ENCODE data around the gene DIAPH2. TPM values are rescaled to one million over a fixed set of nuclear protein-coding genes. Genes with fewer than 3 reads are reported as not detected.

The DIAPH2 gene
- total and polyA plus RNA-seq, 4 donors = 7.2 to 57.6 (median 15.5) TPM

DNA sequence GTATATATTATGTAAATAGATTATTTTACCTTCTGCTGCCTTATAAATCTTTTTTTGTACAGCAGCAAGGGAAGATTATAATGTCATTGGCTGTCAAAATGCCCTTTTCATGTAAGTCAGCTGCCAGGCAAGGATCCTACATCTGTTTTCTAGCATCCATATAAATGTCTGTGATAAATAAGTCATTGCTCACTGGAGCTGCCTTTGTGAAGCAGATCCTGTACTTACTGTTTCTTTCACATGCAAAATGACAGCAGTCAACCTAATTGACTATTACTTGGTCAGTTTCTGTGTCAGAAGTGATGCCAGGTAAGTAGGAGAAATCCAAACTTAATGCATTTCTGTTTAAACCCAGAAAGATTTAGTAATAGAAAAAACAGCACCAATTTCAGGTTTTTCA lies 819.8 kb downstream of the DIAPH2 start:
- H3K9me3 ChIP-seq (ENCODE audit: control insufficient read depth in 4 of 4, insufficient read depth in 3 of 4, low read length in 3 of 4) = peaks cover 0 to 2% (median 0%) of the 10 kb centered on the region in 4 donors
- ATAC-seq (ENCODE audit: insufficient read depth, low FRiP score) (no peak), DNase-seq (no peak)
- H3K9ac ChIP-seq (ENCODE audit: insufficient read depth in 1 of 2, low read length in 2 of 2) = no peak overlapping the region
- TF ChIP-seq, protein P1, sequence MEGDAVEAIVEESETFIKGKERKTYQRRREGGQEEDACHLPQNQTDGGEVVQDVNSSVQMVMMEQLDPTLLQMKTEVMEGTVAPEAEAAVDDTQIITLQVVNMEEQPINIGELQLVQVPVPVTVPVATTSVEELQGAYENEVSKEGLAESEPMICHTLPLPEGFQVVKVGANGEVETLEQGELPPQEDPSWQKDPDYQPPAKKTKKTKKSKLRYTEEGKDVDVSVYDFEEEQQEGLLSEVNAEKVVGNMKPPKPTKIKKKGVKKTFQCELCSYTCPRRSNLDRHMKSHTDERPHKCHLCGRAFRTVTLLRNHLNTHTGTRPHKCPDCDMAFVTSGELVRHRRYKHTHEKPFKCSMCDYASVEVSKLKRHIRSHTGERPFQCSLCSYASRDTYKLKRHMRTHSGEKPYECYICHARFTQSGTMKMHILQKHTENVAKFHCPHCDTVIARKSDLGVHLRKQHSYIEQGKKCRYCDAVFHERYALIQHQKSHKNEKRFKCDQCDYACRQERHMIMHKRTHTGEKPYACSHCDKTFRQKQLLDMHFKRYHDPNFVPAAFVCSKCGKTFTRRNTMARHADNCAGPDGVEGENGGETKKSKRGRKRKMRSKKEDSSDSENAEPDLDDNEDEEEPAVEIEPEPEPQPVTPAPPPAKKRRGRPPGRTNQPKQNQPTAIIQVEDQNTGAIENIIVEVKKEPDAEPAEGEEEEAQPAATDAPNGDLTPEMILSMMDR (IDR thresholded peaks at IDR 0.05; ENCODE audit: control extremely low read depth, extremely low read depth) = no peak
- no peaks in the 10 kb centered on the region for H3K27me3 ChIP-seq (ENCODE audit: control insufficient read depth in 3 of 3, insufficient read depth in 3 of 3, low read length in 2 of 3)
- H3K36me3 ChIP-seq (ENCODE audit: control insufficient read depth in 4 of 4, insufficient read depth in 4 of 4, low read length in 4 of 4) = no peaks in the 10 kb centered on the region
- no peak overlapping the region for H3K4me3 ChIP-seq
- H3K4me1 ChIP-seq (ENCODE audit: control insufficient read depth in 5 of 5, insufficient read depth in 5 of 5, low read length in 5 of 5) = no peaks in the 10 kb centered on the region
- no peak overlapping the region for H3K27ac ChIP-seq (ENCODE audit: low read depth in 1 of 2, low read length in 1 of 2)

GRCh38 chrX:97517763-97518162 lies 833.1 kb downstream of the DIAPH2 start:
- TF ChIP-seq, protein P1 (IDR thresholded peaks at IDR 0.05; ENCODE audit: control extremely low read depth, extremely low read depth) = no peak
- no peaks in the 10 kb centered on the region for H3K9me3 ChIP-seq (ENCODE audit: control insufficient read depth in 4 of 4, insufficient read depth in 3 of 4, low read length in 3 of 4)
- no peak overlapping the region for H3K9ac ChIP-seq (ENCODE audit: insufficient read depth in 1 of 2, low read length in 2 of 2)
- DNase-seq (no peak), ATAC-seq (ENCODE audit: insufficient read depth, low FRiP score) (no peak)
- WGBS, 2 donors = 90 to 98% methylated on average over 2 of the region's 2 CpGs
- no peak overlapping the region for H3K27ac ChIP-seq (ENCODE audit: low read depth in 1 of 2, low read length in 1 of 2)
- no peaks in the 10 kb centered on the region for H3K4me1 ChIP-seq (ENCODE audit: control insufficient read depth in 5 of 5, insufficient read depth in 5 of 5, low read length in 5 of 5)
- no peak overlapping the region for H3K4me3 ChIP-seq
- H3K27me3 ChIP-seq (ENCODE audit: control insufficient read depth in 3 of 3, insufficient read depth in 3 of 3, low read length in 2 of 3) = no peaks in the 10 kb centered on the region
- no peaks in the 10 kb centered on the region for H3K36me3 ChIP-seq (ENCODE audit: control insufficient read depth in 4 of 4, insufficient read depth in 4 of 4, low read length in 4 of 4)

GRCh38 chrX:97522307-97522706 lies 837.7 kb downstream of the DIAPH2 start:
- TF ChIP-seq, protein P1 (IDR thresholded peaks at IDR 0.05; ENCODE audit: control extremely low read depth, extremely low read depth) = no peak
- H3K9me3 ChIP-seq (ENCODE audit: control insufficient read depth in 4 of 4, insufficient read depth in 3 of 4, low read length in 3 of 4) = no peaks in the 10 kb centered on the region
- no peak overlapping the region for H3K9ac ChIP-seq (ENCODE audit: insufficient read depth in 1 of 2, low read length in 2 of 2)

GRCh38 chrX:97524340-97524739 lies 839.7 kb downstream of the DIAPH2 start:
- ATAC-seq (ENCODE audit: insufficient read depth, low FRiP score) (no peak), DNase-seq (no peak)
- no peak overlapping the region for H3K27ac ChIP-seq (ENCODE audit: low read depth in 1 of 2, low read length in 1 of 2)
- H3K9me3 ChIP-seq (ENCODE audit: control insufficient read depth in 4 of 4, insufficient read depth in 3 of 4, low read length in 3 of 4) = peaks cover 0 to 1% (median 0%) of the 10 kb centered on the region in 4 donors
- no peaks in the 10 kb centered on the region for H3K27me3 ChIP-seq (ENCODE audit: control insufficient read depth in 3 of 3, insufficient read depth in 3 of 3, low read length in 2 of 3)
- H3K36me3 ChIP-seq (ENCODE audit: control insufficient read depth in 4 of 4, insufficient read depth in 4 of 4, low read length in 4 of 4) = no peaks in the 10 kb centered on the region
- WGBS, 2 donors = 90 to 93% methylated on average over 2 of the region's 2 CpGs
- TF ChIP-seq, protein P1 (IDR thresholded peaks at IDR 0.05; ENCODE audit: control extremely low read depth, extremely low read depth) = no peak
- no peaks in the 10 kb centered on the region for H3K4me1 ChIP-seq (ENCODE audit: control insufficient read depth in 5 of 5, insufficient read depth in 5 of 5, low read length in 5 of 5)
- no peak overlapping the region for H3K9ac ChIP-seq (ENCODE audit: insufficient read depth in 1 of 2, low read length in 2 of 2)
- H3K4me3 ChIP-seq = no peak overlapping the region

More at GRCh38 chrX:97522307-97522706, 837.7 kb downstream of the DIAPH2 start:
- Histone ChIP-seq H3K27ac (ENCODE audit: low read depth in 1 of 2, low read length in 1 of 2) (no peak overlapping the region), H3K4me3 (no peak overlapping the region), H3K36me3 (ENCODE audit: control insufficient read depth in 4 of 4, insufficient read depth in 4 of 4, low read length in 4 of 4) (no peaks in the 10 kb centered on the region), H3K27me3 (ENCODE audit: control insufficient read depth in 3 of 3, insufficient read depth in 3 of 3, low read length in 2 of 3) (no peaks in the 10 kb centered on the region), H3K4me1 (ENCODE audit: control insufficient read depth in 5 of 5, insufficient read depth in 5 of 5, low read length in 5 of 5) (no peaks in the 10 kb centered on the region)
- 85 to 100% methylated on average over 2 of the region's 2 CpGs for WGBS, 2 donors
- ATAC-seq (ENCODE audit: insufficient read depth, low FRiP score) = no peak
- DNase-seq = no peak
